Activated T-helper 2 cell treated with anti-CD3 and anti-CD28 coated beads, Interferon-gamma antibody, Interleukin-2, Interleukin-4, amounts not matched to agents 10 μg/mL and 5 μg/mL and 100 μg/mL, durations not matched to agents 14 hours and 24 hours and 36 hours (primary cell): ENCODE data around the gene ACSS1. TPM values are rescaled to one million over a fixed set of nuclear protein-coding genes. Genes with fewer than 3 reads are reported as not detected.

Experiments
- DNase-seq: peaks from one replicate; pipeline ENCODE4 v3.0.0; 2021; ENCODE audit warnings: low spot score
- H3K27ac Mint-ChIP-seq: one replicate; pipeline ENCODE4 v1.8.0; 2021; ENCODE audit warnings: mixed read lengths
- H3K27me3 Mint-ChIP-seq: one replicate; pipeline ENCODE4 v1.8.0; 2021; ENCODE audit warnings: low read depth, mixed read lengths
- H3K36me3 Mint-ChIP-seq: one replicate; pipeline ENCODE4 v1.8.0; 2021; ENCODE audit warnings: low read depth, mixed read lengths
- H3K4me1 Mint-ChIP-seq: one replicate; pipeline ENCODE4 v1.8.0; 2021; ENCODE audit warnings: low read depth, mixed read lengths
- H3K4me3 Mint-ChIP-seq: one replicate; pipeline ENCODE4 v1.8.0; 2021; ENCODE audit warnings: low read depth, mild to moderate bottlenecking, moderate library complexity, mixed read lengths
- H3K9me3 Mint-ChIP-seq: one replicate; pipeline ENCODE4 v1.8.0; 2021; ENCODE audit warnings: mixed read lengths
- intact Hi-C: fragments of 100-400 bp; cut with micrococcal nuclease; formaldehyde crosslinking; loops from one replicate; pipeline ENCODE4 v1.15.1; 2023
- total RNA-seq: library from RNA; stranded (reverse); gene quantifications from 2 replicates; pipeline ENCODE4 v1.2.3, GENCODE V29; 2022

The ACSS1 gene
- total RNA-seq, 1 donor from 2014 or later = 15.1 TPM

- H3K4me3 Mint-ChIP-seq = no peak overlapping the region
- no peaks in the 10 kb centered on the region for H3K9me3 Mint-ChIP-seq
- H3K27ac Mint-ChIP-seq = no peak overlapping the region
- no peak for DNase-seq
- H3K27me3 Mint-ChIP-seq = no peaks in the 10 kb centered on the region
- peaks cover 25% of the 10 kb centered on the region for H3K4me1 Mint-ChIP-seq
- intact Hi-C loops = no loop called here
- H3K36me3 Mint-ChIP-seq = peaks cover 16% of the 10 kb centered on the region
These were observed 4.5 kb downstream of the ACSS1 start for GRCh38 chr20:25053255-25054031.

GRCh38 chr20:25052255-25053194 lies 5.4 kb downstream of the ACSS1 start:
- DNase-seq = no peak
- peaks cover 25% of the 10 kb centered on the region for H3K4me1 Mint-ChIP-seq
- H3K4me3 Mint-ChIP-seq = no peak overlapping the region
- H3K27ac Mint-ChIP-seq = no peak overlapping the region
- intact Hi-C loops = no loop called here
- H3K9me3 Mint-ChIP-seq = no peaks in the 10 kb centered on the region
- H3K36me3 Mint-ChIP-seq = peaks cover 16% of the 10 kb centered on the region
- H3K27me3 Mint-ChIP-seq = no peaks in the 10 kb centered on the region

GRCh38 chr20:25051386-25052155 lies 6.4 kb downstream of the ACSS1 start:
- no peak overlapping the region for H3K4me3 Mint-ChIP-seq
- no peaks in the 10 kb centered on the region for H3K9me3 Mint-ChIP-seq
- H3K27me3 Mint-ChIP-seq = no peaks in the 10 kb centered on the region
- intact Hi-C loops = no loop called here
- peaks cover 19% of the 10 kb centered on the region for H3K36me3 Mint-ChIP-seq
- DNase-seq = no peak
- no peak overlapping the region for H3K27ac Mint-ChIP-seq
- peaks cover 25% of the 10 kb centered on the region for H3K4me1 Mint-ChIP-seq

- intact Hi-C loops = no loop called here
- peaks cover 19% of the 10 kb centered on the region for H3K4me1 Mint-ChIP-seq
- DNase-seq = no peak
- no peaks in the 10 kb centered on the region for H3K9me3 Mint-ChIP-seq
- no peak overlapping the region for H3K4me3 Mint-ChIP-seq
- H3K27me3 Mint-ChIP-seq = no peaks in the 10 kb centered on the region
- H3K36me3 Mint-ChIP-seq = peaks cover 17% of the 10 kb centered on the region
- H3K27ac Mint-ChIP-seq = no peak overlapping the region
These were observed 7.2 kb downstream of the ACSS1 start for GRCh38 chr20:25050501-25051350.

- intact Hi-C loops = no loop called here
- no peak overlapping the region for H3K27ac Mint-ChIP-seq
These were observed 7.9 kb downstream of the ACSS1 start for GRCh38 chr20:25050082-25050481.

GRCh38 chr20:25049261-25050060 lies 8.5 kb downstream of the ACSS1 start:
- Mint-ChIP-seq H3K36me3 (peaks cover 5% of the 10 kb centered on the region), H3K27ac (no peak overlapping the region), H3K27me3 (no peaks in the 10 kb centered on the region), H3K4me1 (peaks cover 9% of the 10 kb centered on the region), H3K9me3 (no peaks in the 10 kb centered on the region), H3K4me3 (no peak overlapping the region)
- DNase-seq = no peak
- intact Hi-C loops = no loop called here

More at GRCh38 chr20:25050082-25050481, 7.9 kb downstream of the ACSS1 start:
- Mint-ChIP-seq H3K36me3 (peaks cover 11% of the 10 kb centered on the region), H3K9me3 (no peaks in the 10 kb centered on the region), H3K4me3 (no peak overlapping the region), H3K27me3 (no peaks in the 10 kb centered on the region), H3K4me1 (peaks cover 14% of the 10 kb centered on the region)
- no peak for DNase-seq

GRCh38 chr20:25048519-25048952 lies 9.4 kb downstream of the ACSS1 start:
- no peak overlapping the region for H3K4me3 Mint-ChIP-seq
- H3K9me3 Mint-ChIP-seq = no peaks in the 10 kb centered on the region
- no peak for DNase-seq
- peaks cover 5% of the 10 kb centered on the region for H3K4me1 Mint-ChIP-seq
- H3K36me3 Mint-ChIP-seq = peaks cover 3% of the 10 kb centered on the region
- no peak overlapping the region for H3K27ac Mint-ChIP-seq
- no peaks in the 10 kb centered on the region for H3K27me3 Mint-ChIP-seq
- intact Hi-C loops = no loop called here

- intact Hi-C loops = no loop called here
- no peaks in the 10 kb centered on the region for H3K27me3 Mint-ChIP-seq
- H3K4me1 Mint-ChIP-seq = peaks cover 6% of the 10 kb centered on the region
- no peak overlapping the region for H3K4me3 Mint-ChIP-seq
- H3K9me3 Mint-ChIP-seq = no peaks in the 10 kb centered on the region
- DNase-seq = no peak
- H3K36me3 Mint-ChIP-seq = peaks cover 3% of the 10 kb centered on the region
- H3K27ac Mint-ChIP-seq = no peak overlapping the region
These were observed 10.2 kb downstream of the ACSS1 start for GRCh38 chr20:25047766-25048165.

- Mint-ChIP-seq H3K27ac (no peak overlapping the region), H3K4me1 (peaks cover 9% of the 10 kb centered on the region), H3K9me3 (no peaks in the 10 kb centered on the region), H3K27me3 (no peaks in the 10 kb centered on the region), H3K36me3 (peaks cover 3% of the 10 kb centered on the region), H3K4me3 (no peak overlapping the region)
- intact Hi-C loops = no loop called here
- no peak for DNase-seq
These were observed 10.9 kb downstream of the ACSS1 start for GRCh38 chr20:25046736-25047666.

- intact Hi-C loops = no loop called here
- no peaks in the 10 kb centered on the region for H3K9me3 Mint-ChIP-seq
- no peak for DNase-seq
- H3K4me1 Mint-ChIP-seq = peaks cover 7% of the 10 kb centered on the region
- H3K36me3 Mint-ChIP-seq = peaks cover 3% of the 10 kb centered on the region
- H3K4me3 Mint-ChIP-seq = no peak overlapping the region
- no peak overlapping the region for H3K27ac Mint-ChIP-seq
- no peaks in the 10 kb centered on the region for H3K27me3 Mint-ChIP-seq
These were observed 11.7 kb downstream of the ACSS1 start for GRCh38 chr20:25046181-25046641.
